Endothelial cell (in vitro differentiated cells): ENCODE results near the gene C6orf89. TPM values are rescaled to one million over a fixed set of nuclear protein-coding genes. Genes with fewer than 3 reads are reported as not detected.
"Not testable (repeated sequence)": the region's sequence is repeated elsewhere in the genome, so short reads cannot be mapped to it uniquely, and the experiment has no call there.

Source experiments
- DNase-seq: peaks from one replicate; pipeline ENCODE4 v3.0.0; 2021; ENCODE audit warnings: low spot score
- H3K27ac Mint-ChIP-seq: one replicate; pipeline ENCODE4 v1.8.0; 2021; ENCODE audit warnings: mixed read lengths, inconsistent platforms; ENCODE audit not compliant: unreplicated experiment
- H3K27me3 Mint-ChIP-seq: one replicate; pipeline ENCODE4 v1.8.0; 2021; ENCODE audit warnings: mild to moderate bottlenecking, moderate library complexity, mixed read lengths, inconsistent platforms; ENCODE audit not compliant: unreplicated experiment
- H3K36me3 Mint-ChIP-seq: one replicate; pipeline ENCODE4 v1.8.0; 2021; ENCODE audit warnings: mild to moderate bottlenecking, low read depth, mixed read lengths, inconsistent platforms; ENCODE audit not compliant: unreplicated experiment
- H3K4me1 Mint-ChIP-seq: one replicate; pipeline ENCODE4 v1.8.0; 2021; ENCODE audit warnings: mild to moderate bottlenecking, mixed read lengths, inconsistent platforms; ENCODE audit not compliant: unreplicated experiment
- H3K4me3 Mint-ChIP-seq: one replicate; pipeline ENCODE4 v1.8.0; 2021; ENCODE audit warnings: mild to moderate bottlenecking, mixed read lengths, inconsistent platforms; ENCODE audit not compliant: unreplicated experiment
- H3K9me3 Mint-ChIP-seq: one replicate; pipeline ENCODE4 v1.8.0; 2021; ENCODE audit warnings: mixed read lengths, inconsistent platforms; ENCODE audit not compliant: unreplicated experiment
- CTCF ChIP-seq: fragments of 200-600 bp; sonication (generic); IDR thresholded peaks from one replicate; pipeline ENCODE4 v1.5.0; 2021; ENCODE audit warnings: antibody characterized with exemption; ENCODE audit not compliant: unreplicated experiment
- total RNA-seq: library from RNA; stranded (reverse); fragmentation: NEBNext Ultra II Directional; extraction: Animal tissue kit (Norgen Biotek cat#: 25700); gene quantifications from one replicate; pipeline ENCODE4 v1.2.1, GENCODE V29; 2021; ENCODE audit not compliant: unreplicated experiment

Gene C6orf89
- total RNA-seq, 1 donor from 2014 or later = 43.2 TPM

DNA sequence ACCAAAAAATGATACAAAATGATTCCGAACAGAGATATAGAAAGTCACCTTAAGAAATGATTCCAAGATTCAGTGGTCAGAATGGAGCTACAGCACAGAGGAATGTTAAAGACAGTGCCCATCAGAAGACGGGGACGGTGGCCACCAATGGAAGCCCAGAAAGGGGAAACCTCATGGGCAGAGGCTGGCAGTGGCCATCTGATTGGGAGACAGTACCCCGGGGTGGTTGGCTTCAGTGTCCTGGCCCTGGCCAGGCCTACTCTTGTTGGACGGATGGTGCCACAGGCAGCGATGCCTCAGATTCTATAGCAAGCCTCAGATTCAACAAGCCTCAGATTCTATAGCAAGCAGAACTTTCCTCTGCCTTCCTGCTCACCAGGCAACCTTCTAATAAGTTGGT lies 52.1 kb downstream of the C6orf89 start:
- peaks cover 8% of the 10 kb centered on the region for H3K27me3 Mint-ChIP-seq
- no peaks in the 10 kb centered on the region for H3K4me1 Mint-ChIP-seq

DNA sequence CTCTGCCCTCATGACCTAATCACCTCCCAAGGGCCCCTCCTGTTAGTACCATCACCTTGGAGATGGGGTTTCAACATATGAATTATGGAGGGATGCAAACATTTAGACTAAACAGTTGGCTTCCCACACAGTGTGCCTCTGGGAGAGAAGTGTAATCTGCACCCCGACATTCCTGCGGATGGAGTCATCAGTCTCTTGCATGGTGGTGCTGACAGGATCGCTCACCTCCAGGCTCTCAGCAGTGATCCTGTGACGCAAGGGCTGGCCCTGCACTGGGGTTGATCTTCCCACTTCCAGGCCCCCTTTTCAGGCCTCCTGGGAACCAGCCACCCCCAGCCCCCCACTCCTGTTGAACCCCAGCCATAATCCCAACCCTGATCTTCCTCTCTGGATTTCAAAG lies 52.8 kb downstream of the C6orf89 start:
- no peak for DNase-seq
- Mint-ChIP-seq H3K27ac (no peak overlapping the region), H3K27me3 (peaks cover 8% of the 10 kb centered on the region), H3K9me3 (no peaks in the 10 kb centered on the region), H3K36me3 (peaks cover 4% of the 10 kb centered on the region), H3K4me3 (no peak overlapping the region), H3K4me1 (peaks cover 4% of the 10 kb centered on the region)
- TF ChIP-seq CTCF = no peak

More for the DNA sequence above, 52.1 kb downstream of the C6orf89 start:
- Mint-ChIP-seq H3K36me3 (peaks cover 4% of the 10 kb centered on the region), H3K4me3 (no peak overlapping the region), H3K27ac (no peak overlapping the region), H3K9me3 (no peaks in the 10 kb centered on the region)
- DNase-seq = no peak
- TF ChIP-seq CTCF = no peak

GRCh38 chr6:36939005-36939404 lies 53.3 kb downstream of the C6orf89 start:
- H3K4me1 Mint-ChIP-seq, H3K36me3 Mint-ChIP-seq: not testable (repeated sequence)

GRCh38 chr6:36940027-36940426 lies 54.3 kb downstream of the C6orf89 start:
- Mint-ChIP-seq H3K27ac (no peak overlapping the region), H3K27me3 (peaks cover 8% of the 10 kb centered on the region), H3K36me3 (peaks cover 4% of the 10 kb centered on the region), H3K9me3 (no peaks in the 10 kb centered on the region), H3K4me3 (no peak overlapping the region), H3K4me1 (peaks cover 4% of the 10 kb centered on the region)
- no peak for DNase-seq
- no peak for TF ChIP-seq CTCF

More at GRCh38 chr6:36939005-36939404, 53.3 kb downstream of the C6orf89 start:
- not testable (repeated sequence) for H3K9me3 Mint-ChIP-seq, H3K27ac Mint-ChIP-seq, H3K4me3 Mint-ChIP-seq, H3K27me3 Mint-ChIP-seq, DNase-seq

GRCh38 chr6:36941561-36941960 lies 55.8 kb downstream of the C6orf89 start:
- H3K4me1 Mint-ChIP-seq, H3K36me3 Mint-ChIP-seq, H3K9me3 Mint-ChIP-seq: not testable (repeated sequence)

GRCh38 chr6:36942329-36942728 lies 56.6 kb downstream of the C6orf89 start:
- not testable (repeated sequence) for H3K36me3 Mint-ChIP-seq, H3K4me1 Mint-ChIP-seq, DNase-seq, H3K27ac Mint-ChIP-seq, H3K4me3 Mint-ChIP-seq, H3K27me3 Mint-ChIP-seq, H3K9me3 Mint-ChIP-seq

More at GRCh38 chr6:36941561-36941960, 55.8 kb downstream of the C6orf89 start:
- DNase-seq, H3K27me3 Mint-ChIP-seq, H3K4me3 Mint-ChIP-seq, H3K27ac Mint-ChIP-seq: not testable (repeated sequence)
